GM18907 (cell line): ENCODE results near the gene FUT9.

Source experiments
- ATAC-seq: cut with Tn5 transposase; IDR thresholded peaks from one replicate; pipeline ENCODE4 v1.9.1; 2021; ENCODE audit warnings: mild to moderate bottlenecking, moderate library complexity; ENCODE audit not compliant: unreplicated experiment

FUT9 gene

DNA sequence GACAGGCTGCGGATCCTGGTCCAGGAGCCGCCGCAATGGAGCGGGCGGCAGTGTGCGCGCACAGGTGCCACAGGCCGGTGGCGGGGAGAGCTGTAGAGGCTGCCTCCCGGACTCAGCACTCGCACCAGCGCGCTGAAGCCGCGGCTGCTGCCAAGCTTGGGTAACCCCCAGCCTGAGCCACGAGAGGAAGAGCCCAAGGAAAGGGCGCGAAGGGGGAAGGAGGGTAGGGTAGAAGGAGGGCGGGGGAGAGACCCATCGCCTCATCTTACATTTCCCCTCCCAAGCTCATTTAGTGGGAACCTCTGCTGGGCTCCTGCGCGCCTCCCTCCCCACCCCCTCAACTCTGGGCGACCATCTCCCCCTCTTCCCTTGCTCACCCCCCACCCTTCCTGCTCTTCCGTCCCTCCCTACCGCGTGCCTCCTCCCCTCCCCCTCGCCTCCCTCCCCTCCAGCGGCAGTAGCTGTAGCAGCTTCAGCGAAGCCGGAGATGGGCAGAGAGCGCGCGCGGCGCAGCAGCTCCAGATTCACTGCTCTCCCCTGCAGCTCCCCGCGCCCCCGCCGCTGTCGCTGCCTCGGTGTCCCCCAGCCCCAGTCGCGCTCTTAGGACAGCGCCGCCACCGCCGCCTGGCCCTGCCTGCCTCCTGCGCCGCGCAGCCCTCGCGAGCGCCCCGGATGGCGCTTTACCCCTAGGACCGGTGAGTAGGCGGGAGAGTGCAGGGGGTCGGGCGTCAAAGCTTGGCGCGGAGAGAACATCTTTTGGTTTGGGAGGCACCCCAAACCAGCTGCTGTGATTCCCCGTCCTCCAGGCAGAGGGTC, at the start of gene FUT9:
Gene FUT9 (plus strand): TSS at position 457 of the 816 bp plus-strand sequence. CDS start 187,182 bp downstream, outside the sequence.
- ATAC-seq, result no peak

DNA sequence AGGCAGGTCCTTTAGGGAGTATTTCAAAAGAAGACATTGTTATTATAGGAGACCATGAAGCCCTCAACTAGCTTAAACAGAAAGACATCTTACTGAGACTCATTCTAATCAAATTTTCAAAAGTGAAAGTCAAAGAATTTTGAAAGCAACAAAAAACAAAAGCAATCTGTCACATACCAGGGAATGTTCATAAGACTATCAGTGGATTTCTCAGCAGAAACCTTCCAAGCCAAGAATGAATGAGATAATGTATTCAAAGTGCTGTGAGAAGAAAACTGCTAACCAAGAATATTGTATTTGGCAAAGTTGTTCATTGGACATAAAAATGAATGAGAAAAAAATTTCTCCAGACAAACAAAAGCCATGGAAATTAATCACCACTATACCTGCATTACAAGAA, 48.2 kb upstream of the FUT9 start:
- no peak for ATAC-seq

- no peak for ATAC-seq
Observed at GRCh38 chr6:95973976-95974375, 41.8 kb upstream of the FUT9 start.

DNA sequence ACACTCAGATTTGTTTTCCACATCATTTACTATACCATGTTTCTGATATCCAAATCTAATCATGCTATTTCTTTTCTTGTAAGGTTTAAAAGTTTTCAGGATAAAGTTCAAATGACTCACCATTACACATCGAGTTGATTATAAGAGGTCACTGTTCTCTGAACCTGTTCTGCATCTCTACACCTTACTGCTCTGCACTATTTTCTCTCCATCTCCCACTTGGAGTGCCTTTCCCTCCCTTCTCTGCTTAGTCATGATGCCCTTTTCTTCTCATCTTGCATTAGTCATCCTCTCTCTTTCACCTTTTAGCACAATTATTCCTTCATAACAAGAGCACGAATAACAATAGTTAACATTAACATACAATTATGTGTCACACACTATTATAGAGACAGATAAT, 37.5 kb upstream of the FUT9 start:
- ATAC-seq, result no peak

DNA sequence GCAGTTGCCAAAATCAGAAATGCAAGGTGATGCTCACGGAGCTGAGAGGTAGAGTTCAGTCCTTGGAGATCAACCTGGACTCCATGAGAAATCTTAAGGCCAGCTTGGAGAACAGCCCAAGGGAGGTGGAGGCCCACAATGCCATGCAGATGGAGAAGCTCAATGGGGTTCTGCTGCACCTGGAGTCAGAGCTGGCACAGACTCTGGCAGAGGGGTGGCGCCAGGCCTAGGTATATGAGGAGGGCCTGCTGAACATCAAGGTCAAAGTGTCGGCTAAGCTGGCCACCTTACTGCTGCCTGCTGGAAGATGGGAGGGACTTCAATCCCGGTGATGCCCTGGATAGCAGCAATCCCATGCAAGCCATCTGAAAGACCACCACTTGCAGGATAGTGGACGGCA, 23.9 kb upstream of the FUT9 start:
- no peak for ATAC-seq

- no peak for ATAC-seq
Observed at GRCh38 chr6:95994151-95994550, 21.6 kb upstream of the FUT9 start.

DNA sequence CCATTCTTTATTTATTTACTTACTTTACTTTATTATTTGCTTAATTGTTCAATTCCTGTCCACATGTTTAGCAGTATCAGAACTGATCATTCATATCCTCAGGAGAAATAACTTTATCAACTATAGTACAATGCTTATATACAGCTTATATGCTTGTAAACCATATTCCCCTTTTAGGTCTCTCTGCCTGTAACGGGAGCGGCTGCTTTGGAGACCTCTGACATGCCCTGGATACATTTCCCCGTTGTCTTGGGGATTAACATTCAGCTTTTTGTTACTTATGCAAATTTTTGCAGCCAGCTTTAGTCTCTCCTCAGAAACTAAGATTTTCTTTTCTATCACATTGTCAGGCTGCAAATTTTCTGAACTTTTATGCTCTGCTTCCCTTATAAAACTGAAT, 17.6 kb upstream of the FUT9 start:
- ATAC-seq, result no peak

- no peak for ATAC-seq
Observed at GRCh38 chr6:96001891-96002575, 13.7 kb upstream of the FUT9 start.

DNA sequence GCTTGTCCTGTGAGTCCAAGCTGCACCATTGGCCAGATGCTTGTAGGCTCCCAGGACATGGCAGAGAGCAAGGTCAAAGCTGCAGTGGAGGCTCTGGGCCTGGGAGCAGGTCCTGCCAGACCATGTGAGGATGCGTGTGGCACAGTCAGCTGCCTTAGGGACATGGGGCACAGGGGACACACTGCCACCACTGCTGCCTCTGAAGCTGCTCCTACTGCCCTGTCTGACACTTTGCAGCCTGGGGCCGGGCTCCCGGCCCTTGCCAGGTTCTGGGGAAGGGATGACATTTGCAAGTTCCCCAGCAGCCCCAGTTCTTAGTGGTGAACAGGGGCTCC, 13.2 kb upstream of the FUT9 start:
- no peak for ATAC-seq

- ATAC-seq, result no peak
Observed at GRCh38 chr6:96002912-96003311, 12.9 kb upstream of the FUT9 start.

- no peak for ATAC-seq
Observed at GRCh38 chr6:96007663-96008062, 8.1 kb upstream of the FUT9 start.

GRCh38 chr6:96013531-96013930, 2.2 kb upstream of the FUT9 start:
- ATAC-seq, result no peak

DNA sequence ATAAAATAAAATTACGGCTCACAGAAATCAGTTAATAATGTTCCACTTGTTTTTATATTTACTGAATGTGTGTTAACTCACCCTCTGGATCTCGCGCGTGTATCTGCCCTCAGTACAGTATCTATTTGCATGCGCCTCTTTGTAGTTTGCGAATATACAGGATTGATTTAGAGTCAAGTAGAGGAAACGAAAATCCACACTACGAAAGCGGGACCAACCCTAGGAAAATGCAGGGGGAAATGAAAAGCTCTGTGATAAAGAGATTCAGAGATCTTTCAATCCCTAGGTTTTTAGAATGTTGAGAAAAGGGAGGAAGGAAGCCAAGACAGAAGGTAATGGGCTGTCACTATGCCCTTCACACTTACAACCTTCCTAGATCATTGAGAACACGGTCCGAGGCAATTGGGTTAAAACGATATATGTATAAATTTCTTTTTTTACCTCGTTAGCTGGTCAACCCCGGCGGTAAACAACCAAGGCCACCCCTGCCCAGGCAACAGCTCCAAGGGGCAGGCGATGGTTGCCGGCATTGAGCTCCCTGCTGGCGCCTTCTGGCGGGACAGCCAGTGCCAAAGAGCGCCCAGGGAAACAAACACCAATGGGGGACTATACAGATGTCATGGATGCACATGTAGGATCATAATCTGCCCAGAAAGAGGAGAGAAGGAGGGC, 792 bp upstream of the FUT9 start:
- no peak for ATAC-seq

- ATAC-seq, result no peak
Observed at GRCh38 chr6:96016334-96017069, 728 bp downstream of the FUT9 start.

- ATAC-seq, result no peak
Observed at GRCh38 chr6:96017070-96017359, 1.2 kb downstream of the FUT9 start.

- ATAC-seq, result no peak
Observed at GRCh38 chr6:96022225-96022624, 6.5 kb downstream of the FUT9 start.

GRCh38 chr6:96032661-96033060, 16.9 kb downstream of the FUT9 start:
- ATAC-seq, result no peak

GRCh38 chr6:96051555-96051954, 35.8 kb downstream of the FUT9 start:
- ATAC-seq, result no peak

- no peak for ATAC-seq
Observed at GRCh38 chr6:96058082-96058481, 42.3 kb downstream of the FUT9 start.

DNA sequence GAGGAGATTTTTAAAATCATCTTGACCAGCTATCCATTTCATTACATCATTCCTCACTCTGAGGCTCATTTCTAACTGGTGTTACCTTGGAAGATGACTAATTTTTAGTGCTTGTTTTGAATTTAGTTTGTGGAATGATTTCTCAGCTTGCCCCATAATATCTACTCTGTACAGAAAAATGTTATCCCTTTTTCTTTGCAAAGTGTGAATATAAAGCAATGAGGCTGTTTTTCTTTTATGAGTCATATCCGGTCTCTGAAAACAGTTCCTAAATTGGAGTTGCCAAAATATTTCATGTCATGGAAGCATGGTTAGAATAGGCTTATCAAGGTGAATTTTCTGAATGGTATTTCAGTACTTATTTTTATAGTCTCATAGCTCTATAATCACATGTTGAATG, 43.8 kb downstream of the FUT9 start:
- ATAC-seq, result no peak

GRCh38 chr6:96060249-96060648, 44.5 kb downstream of the FUT9 start:
- no peak for ATAC-seq

DNA sequence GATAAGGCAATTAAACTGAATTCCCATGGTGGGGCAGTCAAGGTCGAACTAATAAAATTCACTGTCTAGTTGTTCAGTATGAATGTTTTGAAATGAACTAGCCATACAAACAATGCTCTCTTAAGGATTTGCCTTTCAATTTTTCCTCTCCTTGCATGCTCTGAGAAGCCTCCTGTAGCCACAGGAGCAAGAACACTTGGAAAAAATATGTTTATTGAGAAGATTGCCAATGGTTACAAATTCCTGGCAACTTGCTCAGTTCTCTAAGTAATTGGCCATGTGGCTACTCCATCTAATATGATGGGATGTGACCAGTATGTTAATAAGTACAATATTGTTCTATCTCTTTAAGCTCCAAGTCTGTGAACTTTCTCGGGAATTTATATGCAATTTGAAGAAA, 49.4 kb downstream of the FUT9 start:
- ATAC-seq, result no peak
